ENCODE results near the gene ADCY10.
"Not testable (repeated sequence)": the region's sequence is repeated elsewhere in the genome, so short reads cannot be mapped to it uniquely, and the experiment has no call there.

The ADCY10 gene

DNA sequence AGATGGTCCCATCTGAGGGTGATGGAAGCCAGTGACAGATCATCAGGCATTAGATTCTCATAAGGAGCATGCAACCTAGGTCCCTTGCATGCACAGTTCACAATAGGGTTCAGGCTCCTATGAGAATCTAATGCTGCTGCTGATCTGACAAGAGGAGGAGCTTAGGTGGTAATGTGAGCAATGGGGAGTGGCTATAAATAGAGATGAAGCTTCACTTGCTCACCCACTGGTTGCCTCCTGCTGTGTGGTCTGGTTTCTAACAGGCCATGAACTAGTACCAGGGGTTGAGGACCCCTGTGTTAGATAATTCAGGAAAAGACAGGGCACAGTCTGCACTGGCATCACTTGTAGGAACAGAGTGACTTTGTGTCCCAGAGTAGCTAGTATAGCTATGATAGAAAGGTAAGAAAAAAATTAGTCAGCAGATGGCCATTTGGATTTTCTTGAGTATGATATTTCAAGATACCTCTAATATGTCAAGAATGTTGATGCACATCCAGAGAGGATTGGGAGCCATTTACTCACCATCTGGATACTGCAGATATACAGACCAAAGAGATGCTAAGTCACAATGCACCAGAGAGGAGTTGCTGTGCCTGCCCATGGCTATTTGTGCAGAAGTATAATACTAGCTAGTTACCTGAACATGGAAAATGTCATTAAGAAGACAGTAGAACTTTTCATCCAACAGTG is 53.6 kb downstream of the ADCY10 start:
- FAIRE-seq, result no peak
- DNase-seq (ENCODE audit: low spot score), result no peak

DNA sequence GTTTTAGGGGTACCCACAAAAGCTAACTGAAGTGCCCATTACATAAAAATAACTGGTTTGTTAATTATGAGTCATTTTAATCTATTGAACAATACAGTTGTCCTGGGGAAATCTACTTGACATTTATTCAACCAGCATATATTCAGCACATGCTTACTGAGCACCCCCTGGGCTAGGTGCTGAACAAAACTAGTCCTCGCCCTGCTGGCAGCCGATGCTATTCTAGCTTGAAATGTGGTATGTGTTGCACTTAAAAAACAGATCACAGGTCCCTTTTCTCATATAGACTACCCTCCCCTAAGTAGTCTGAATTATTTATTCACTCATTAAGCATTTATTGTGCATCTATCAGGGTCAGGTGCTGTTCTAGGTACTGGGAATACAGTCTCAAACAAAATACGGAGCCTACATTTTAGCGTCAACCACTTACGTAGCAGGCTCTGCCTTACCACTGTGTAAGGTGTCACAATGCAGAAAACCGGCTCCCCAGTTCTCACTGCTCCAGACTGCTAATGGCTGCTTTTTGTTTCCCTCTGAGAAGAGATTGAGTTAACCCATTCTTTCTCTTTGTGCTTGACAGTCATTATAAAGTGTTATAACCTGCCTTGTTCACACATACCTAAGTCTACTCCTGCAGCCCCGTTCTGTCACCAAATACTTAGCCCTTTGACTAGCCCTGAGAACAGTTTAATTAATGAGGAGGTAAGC is 57.1 kb downstream of the ADCY10 start:
- FAIRE-seq, result no peak
- no peak for DNase-seq (ENCODE audit: low spot score)

DNA sequence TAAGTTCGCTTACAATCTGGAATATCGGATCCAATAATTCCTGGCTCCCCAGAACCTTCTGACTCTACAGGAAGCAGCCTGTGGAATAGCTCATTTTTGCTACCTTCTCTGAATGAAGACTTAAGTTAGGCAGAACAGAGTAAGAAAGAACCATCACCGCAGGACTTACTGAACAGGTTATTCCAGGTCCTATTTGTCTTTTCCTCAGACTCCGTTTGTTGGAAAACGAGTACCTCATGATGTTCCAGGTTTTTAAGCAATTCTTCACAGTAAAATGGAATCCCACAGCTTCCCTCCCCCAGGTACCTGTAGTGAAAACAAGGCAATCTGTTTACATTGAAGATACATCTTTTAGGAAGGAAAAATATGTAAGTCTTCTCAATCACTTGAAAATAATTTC is 59.8 kb downstream of the ADCY10 start:
- DNase-seq (ENCODE audit: low spot score) (no peak), FAIRE-seq (no peak)

DNA sequence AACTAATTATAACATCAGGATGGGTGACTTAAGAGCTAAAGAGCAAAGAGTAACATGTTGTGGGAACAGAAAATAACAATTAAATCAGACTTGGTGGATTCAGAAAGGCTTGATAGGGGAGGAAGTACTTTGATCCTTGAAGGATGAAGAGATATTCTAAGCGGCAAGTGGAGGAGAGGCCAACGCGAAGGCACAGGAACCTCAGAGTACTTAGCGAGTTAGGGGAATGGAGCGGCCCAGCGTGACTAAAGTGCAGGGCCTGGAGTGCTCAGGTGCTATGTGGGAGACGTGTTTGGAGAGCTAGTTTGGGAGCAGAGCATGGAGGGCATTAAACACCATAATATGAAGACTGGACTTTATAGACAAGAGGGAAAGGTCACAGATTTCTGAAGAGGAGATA is 64.3 kb downstream of the ADCY10 start:
- no peak for DNase-seq (ENCODE audit: low spot score)
- FAIRE-seq, result no peak

DNA sequence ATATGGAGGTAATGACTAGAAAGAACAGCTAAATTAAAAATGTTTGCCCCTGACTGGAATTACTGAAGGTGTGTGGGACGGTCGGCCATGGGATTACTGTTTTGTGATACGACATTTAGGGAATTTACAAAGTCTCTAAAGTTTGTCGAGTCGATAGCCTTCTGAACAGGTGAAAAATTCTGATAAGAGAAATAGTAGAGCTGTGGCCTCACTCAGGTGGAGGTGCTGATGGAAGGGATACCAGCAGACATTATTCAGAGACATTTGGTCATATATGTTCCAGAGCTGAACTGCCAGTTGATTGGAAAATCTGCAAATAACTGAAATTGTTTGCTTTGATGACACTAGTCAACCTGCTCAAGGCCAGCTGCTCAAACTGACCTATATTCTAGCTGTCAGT is 71.1 kb downstream of the ADCY10 start:
- FAIRE-seq, result no peak
- no peak for DNase-seq (ENCODE audit: low spot score)

DNA sequence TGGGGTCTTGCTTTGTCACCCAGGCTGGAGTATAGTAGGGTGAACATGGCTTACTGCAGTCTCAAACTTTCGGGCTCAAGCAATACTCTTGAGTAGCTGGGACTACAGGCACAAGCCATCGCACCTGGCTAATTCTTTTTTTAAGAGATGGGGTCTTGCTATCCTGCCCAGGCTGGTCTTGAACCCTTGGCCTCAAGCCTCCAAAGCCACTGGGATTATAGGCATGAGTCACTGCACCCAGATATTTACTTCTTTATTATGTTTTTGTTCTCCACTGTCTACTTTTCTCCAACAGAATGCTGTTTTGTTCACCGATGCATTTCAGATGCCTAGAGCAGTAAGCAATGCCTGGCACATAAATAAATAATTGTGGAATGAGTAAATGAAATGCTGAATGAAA is 72.4 kb downstream of the ADCY10 start:
- DNase-seq (ENCODE audit: low spot score) (no peak), FAIRE-seq (no peak)

DNA sequence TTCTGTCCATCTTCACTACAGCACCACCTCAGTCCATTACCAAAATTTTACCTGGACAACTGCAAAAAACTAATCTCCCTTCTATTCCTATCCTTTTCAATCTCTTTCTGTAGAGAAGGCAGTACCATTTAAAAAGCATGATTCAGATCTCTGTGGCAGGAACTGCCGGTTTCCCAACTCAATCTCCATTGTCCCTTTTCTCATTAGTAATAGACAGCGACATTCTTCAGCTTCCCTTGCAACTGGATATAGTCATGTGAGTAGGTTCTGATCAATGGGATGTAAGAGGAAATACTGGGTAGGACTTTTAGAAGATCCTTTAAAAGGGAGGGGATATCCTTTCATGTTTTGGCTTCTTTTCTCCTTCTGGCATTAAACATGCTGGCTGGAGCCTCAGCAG is 74.9 kb downstream of the ADCY10 start:
- DNase-seq (ENCODE audit: low spot score) (no peak), FAIRE-seq (no peak)

DNA sequence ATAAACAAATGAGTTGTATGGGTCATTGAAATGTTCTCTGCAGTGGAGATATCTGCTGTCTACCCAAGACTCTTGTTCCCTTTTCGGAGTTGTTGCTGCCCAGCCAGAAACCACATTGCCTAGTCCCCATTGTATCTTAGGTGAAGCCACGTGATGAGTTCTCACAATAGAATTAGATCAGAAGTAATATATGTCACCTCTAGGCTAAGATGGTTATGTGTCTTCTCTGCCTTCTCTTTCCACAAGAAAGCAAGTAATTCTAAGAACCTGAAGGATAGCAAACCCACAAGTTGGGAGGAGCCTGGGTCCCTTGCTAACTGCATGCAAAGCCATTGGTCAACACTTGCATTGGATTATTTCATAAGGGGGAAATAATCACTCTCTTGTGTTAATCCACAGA is 76.6 kb downstream of the ADCY10 start:
- DNase-seq (ENCODE audit: low spot score), result no peak
- FAIRE-seq, result no peak

DNA sequence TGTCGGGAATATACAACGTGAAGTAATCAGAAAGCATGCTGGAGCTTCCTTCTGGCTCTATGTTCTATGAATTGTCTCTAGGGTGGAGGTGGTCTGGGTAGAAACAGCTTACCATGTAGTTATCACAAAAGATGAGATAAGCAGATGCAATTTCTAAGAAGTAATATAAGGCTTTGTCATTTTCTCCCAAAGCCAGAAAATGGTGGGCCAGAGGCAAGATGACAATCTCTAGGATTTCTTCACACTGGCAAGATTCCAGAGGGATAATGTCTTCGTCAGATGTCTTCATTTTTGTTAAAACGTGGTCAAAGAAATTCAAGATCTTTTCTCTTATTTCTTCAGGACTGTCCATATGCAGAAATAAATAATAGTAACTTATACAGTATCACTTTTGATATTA is 77.7 kb downstream of the ADCY10 start:
- no peak for DNase-seq (ENCODE audit: low spot score)
- no peak for FAIRE-seq

DNA sequence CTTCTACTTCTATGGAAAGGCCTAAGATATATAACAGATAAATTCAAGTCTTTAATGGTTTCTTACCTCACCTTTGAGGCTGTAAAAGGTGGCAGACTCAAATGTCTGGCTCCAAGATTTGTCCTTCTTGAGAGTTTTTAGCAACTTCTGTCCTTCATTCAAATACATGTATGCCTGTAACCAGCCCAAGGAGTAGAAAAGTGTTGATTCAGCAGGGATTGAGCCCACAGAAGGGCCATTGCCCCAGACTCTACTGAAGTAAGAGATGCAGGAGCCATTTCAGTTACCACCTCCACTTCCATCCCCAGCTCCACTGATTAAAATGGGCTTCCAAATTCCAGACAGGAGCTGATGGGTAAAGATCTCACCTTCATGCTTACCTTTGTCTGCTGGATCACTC is 80.0 kb downstream of the ADCY10 start:
- FAIRE-seq (no peak), DNase-seq (ENCODE audit: low spot score) (no peak)

DNA sequence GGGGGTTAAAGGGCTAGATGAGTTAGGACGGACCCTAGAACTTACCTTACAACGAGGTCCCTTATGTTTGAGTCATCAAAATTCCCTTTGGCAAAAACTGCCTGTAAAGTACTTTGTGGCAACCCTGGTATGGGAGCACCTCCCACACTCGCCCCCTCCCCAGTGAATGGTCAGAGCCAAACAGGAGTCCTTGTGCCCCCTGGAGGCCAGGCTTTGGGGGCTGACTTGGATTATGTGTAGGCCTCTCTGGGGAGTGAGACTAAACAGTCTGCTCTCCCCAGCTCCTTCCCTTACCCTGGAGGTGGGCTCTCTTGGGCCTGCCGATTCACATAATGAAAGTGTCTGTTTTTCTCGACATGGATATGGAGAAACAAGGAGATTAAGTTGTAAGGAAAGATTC is 81.2 kb downstream of the ADCY10 start:
- FAIRE-seq (no peak), DNase-seq (ENCODE audit: low spot score) (no peak)

DNA sequence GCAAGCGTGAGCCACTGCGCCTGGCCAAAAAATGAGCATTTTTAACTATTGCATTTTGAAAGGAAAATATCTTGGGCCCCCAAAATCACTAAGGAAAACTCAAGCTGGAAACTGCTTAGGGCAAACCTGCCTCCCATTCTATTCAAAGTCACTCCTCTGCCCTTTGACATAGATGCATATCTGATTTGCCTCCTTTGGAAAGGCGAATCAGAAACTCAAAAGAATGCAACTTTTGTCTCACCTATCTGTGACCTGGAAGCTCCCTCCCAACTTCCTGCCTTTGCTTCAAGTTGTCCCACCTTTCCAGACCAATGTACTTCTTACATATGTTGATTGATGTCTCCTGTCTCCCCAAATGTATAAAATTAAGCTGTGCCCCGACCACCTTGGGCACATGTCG is 83.3 kb downstream of the ADCY10 start:
- not testable (repeated sequence) for DNase-seq (ENCODE audit: low spot score); FAIRE-seq

DNA sequence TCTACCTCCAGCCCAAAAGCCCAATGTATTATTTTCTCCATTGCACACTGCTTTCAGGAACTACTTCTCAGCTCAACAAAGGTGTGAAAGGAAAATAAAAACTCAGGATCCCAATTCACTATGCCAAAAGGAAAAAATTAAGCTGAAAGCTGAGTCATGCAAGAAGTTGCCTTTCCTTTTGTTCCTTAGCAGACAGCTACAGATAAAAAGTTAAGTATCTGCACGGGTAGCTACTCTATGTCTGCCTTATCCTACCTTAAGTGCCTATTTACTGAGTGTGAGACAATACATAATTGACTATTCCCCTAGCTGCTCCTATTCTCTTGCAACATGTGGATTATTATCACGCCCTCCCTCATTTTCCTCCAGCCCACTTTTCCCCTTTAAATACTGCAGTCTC is 84.1 kb downstream of the ADCY10 start:
- no peak for FAIRE-seq
- no peak for DNase-seq (ENCODE audit: low spot score)

DNA sequence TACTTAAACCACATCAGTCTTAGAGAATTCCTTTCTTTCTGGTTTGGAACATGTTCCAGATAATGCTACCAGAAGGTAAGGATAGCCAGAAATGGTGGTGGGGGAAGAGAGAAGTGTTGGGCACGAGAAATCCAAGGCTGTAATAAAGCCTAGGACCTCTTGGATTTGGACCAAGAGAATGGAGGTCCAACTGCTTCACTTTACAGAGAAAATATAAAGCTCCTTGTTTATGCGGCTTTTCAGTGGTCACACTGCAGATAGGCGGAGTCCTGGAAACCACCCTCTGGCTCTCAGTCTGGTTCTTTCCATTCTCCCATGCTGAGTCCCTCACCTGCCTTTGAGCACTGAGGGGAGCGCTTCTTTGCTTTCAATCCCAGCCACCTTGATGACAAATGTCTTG is 87.8 kb downstream of the ADCY10 start:
- FAIRE-seq (no peak), DNase-seq (ENCODE audit: low spot score) (no peak)

DNA sequence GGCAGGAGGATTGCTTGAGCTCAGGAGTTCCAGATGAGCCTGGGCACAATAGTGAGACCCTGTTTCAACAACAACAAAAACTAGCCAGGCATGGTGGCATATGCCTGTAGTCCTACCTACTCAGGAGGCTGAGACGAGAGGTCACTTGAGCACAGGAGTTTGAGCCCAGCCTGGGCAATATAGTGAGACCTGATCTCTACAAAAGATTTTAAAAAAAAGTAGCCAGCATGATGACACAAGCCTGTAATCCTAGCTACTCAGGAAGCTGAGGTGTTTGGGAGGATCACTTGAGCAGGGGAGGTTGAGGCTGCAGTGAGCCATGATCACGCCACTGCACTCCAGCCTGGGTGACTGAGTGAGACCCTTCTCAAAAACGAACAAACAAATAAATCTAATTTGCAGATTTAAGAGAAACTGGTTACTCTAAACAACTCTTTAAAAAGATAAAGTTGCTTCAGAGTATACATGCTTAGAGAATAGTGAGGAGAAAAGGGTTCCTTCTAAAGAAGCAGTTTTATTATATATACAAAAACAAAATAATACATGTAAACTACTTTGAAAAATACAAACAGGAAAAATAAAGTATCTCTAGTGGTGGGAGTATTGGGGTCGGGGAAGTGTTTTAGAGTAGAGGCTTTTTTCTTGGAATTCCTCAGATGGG is 88.4 kb downstream of the ADCY10 start:
- FAIRE-seq, result no peak

DNA sequence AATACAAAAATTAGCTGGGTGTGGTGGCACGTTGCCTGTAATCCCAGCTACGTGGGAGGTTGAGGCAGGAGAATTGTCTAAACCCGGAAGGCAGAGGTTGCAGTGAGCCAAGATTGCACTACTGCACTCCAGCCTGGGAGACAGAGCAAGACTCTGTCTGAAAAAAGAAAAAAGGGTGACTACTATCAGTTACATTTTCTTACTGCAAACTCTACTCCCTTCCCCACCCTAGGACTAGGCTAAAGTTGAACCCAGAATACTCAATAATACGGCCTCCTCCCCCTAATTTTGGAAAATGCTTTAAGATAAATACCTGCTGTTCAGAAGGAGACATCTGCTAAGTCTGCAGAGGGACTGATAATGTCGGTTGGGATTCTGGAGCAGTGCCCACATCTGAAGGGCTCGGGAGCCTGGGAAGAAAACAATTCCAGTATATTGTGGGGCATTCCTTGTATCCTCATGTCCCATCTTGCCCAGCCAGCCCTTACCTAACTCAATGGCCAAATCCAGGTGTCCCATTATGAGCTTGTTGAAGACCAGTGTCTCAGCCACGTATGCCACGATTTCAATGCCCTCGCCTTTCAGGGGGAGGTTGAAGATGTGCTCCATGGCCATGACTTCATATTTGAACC is 89.7 kb downstream of the ADCY10 start:
- FAIRE-seq, result no peak
- DNase-seq (ENCODE audit: low spot score), result no peak

More for the DNA sequence above, 88.4 kb downstream of the ADCY10 start:
- no peak for DNase-seq (ENCODE audit: low spot score)

DNA sequence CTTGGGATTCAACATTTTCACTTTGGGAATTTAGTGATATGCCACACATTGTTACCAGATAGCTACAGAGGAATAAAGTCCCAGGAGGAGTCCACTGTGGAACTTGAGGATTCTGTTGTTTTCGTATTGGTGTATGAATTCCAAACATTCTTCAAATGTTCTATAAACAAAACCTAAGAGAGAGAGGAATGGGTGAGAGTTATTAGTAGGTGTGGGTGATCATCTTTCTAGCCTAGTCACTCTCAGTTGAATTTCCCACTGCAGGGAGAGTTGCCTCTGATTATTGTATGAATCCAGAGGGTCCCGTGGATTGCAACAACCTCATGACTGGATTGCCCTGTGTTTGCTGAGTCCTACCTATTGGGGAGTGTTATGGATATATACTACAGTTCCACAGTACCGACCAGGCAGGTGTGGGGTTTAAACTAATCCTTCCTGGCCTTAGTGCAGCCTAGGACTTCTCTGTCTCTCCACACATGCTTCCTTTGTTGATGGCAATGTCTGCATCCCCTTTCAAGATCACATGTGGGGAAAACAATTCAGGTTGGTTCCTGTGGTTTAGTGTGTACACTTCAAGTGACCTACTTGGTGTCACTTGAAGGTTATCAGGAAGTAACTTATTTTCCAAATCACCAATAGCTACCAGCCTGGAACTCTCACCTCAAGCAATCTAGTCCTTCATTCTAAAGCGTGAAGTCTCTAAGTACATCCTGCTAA is 91.8 kb downstream of the ADCY10 start:
- FAIRE-seq (no peak), DNase-seq (ENCODE audit: low spot score) (no peak)

DNA sequence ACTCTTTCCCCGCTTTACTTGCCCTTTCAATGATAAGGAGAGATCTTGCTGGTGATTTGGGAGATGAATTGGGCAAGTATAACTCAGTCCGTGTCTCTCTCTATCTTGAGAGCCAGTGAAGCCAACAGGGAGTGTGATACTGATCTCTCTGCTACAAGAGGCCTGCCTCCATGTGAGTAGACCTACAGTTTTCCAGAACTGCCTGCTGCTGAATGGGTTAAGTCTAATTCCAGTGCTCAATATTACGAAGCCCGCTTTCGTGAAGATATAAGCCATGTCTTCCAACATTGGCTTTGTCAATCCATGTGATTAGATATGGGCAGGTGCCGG is 92.6 kb downstream of the ADCY10 start:
- FAIRE-seq, result no peak
- no peak for DNase-seq (ENCODE audit: low spot score)

DNA sequence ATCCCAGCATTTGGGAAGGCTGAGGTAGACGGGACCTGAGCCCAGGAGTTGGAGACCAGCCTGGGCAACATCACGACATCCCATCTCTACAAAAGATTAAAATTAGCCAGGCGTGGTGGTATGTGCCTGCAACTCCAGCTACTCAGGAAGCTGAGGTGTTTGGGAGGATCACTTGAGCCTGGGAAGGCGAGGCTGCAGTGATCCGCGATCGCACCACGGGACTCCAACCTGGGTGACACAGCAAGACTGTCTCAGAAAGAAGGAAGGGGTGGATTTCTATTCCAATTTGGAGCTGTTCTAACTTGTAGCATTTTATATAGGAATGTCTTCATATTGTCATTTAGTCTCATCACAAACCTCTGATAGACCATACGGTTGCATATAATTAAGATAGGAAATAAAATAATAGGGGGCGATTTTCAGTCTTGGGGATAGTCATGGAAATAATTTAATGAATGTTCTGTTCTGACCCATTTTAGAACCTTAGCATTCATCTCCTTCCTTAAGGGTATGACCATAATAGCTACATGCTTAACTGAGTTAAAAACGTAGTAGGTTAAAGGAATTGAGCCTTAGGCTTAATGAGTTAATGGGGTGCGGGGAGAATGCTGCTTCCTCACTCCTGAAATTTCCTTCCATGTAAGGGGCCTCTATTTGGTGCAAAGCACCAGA is 93.1 kb downstream of the ADCY10 start:
- FAIRE-seq (no peak), DNase-seq (ENCODE audit: low spot score) (peak; percentile 66)

DNA sequence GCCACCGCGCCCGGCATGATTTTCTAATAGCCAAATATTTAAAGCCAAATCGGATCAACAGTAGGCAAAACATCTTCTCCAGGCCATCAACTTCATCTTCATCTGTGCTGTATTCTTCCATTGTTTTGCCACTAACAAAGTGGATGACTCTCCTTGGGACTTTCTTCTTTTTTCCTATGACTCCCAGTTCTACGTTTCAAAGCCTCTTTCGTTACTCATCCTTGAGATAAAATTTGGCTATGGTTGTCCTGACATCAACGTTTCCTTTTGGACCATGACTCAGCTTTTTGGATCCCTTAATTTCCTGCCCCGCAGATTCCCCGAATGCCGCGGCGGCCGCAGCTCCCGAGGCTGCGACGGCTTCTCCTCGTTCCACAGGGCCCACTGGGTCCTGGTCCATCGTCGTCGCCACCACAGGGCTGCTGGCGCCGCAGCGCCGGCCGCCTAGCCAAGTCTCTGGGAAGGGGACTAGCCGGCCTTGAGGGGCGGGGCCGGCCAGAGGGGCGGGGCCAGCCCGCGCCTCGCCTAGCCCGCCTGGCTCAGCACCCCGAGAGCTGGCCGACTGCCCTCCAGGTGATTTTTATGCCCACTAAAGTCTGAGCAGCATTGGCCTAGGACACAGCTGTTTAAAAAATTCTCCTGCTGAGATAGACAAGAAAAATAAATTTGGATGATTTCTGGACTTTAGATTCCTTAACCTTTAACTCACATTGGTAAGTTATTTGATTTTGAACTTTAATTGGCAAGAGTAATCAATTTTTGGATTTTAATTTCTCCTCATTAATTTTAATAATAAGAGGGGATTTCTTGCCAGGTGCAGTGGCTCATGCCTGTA is 93.9 kb downstream of the ADCY10 start:
- peak; percentile 97 for DNase-seq (ENCODE audit: low spot score)
- peak; percentile 92 for FAIRE-seq
